ENCODE results near the gene CD9. TPM values are rescaled to one million over a fixed set of nuclear protein-coding genes. Genes with fewer than 3 reads are reported as not detected.

The CD9 gene
- polyA plus RNA-seq, 1 of the 3 experiments (the other 2 are of a cell fraction) = 76.6 TPM

DNA sequence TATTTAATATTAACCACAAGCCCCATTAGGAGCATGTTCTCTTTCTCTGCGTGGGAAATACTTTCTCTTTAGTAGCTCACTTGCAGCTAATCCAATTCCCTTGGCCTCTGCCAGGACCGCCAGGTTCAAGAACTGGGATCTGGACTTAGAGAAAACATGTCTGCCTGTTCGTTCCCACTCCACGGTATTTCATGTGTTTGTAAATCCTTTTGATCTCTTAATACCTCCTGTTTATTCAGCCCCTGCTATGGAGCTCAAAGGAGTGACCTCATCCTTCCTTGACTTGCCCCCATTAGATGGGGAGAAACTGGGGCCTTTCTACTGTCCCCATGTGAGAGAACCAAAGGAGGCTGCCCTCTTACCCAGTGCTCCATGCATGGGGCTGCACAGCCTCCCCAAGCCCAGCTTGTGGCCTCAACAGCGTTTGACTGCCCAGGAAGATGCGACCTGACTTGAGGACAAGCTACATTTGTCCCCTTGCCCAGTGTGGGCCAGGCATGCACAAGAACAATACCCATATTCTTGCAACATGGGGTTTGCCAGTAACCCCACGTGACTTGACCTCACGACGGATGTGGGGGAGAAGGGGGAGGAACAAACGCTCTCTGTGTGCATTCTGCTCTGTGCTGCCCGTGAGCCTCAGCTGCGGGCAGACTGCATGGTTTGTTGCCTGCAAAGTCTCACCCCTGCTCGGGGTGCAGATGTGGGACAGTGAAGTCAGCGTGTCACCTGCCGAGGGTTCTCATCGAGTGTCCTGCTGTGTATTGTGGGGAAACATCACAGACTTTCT lies 30.3 kb downstream of the CD9 start:
- Histone ChIP-seq H3K9me3 (no peaks in the 10 kb centered on the region), H3F3A (replicated peaks; ENCODE audit: insufficient read depth) (no peaks in the 10 kb centered on the region), H3K4me1 (ENCODE audit: control insufficient read depth in 1 of 2, insufficient read depth in 2 of 2, low read depth in 1 of 2, low read length in 1 of 2) (peaks cover 16 to 69% of the 10 kb centered on the region in 2 experiments; a peak in 2 of 4 replicates), H3K9ac (no peak overlapping the region), H3K4me3 (ENCODE audit: low read depth in 2 of 2, low read length in 1 of 2) (no peak overlapping the region), H3K4me2 (peak overlapping the region; percentile 12; the same call in 1 of the 2 replicates), H3K9me2 (no peaks in the 10 kb centered on the region), H4K20me1 (ENCODE audit: insufficient read depth) (no peaks in the 10 kb centered on the region), H3K27ac (ENCODE audit: low read depth in 2 of 2, low read length in 1 of 2) (peak overlapping the region; percentile 43 to 64; a peak in 3 of 4 replicates), H3K79me2 (ENCODE audit: insufficient read depth) (no peaks in the 10 kb centered on the region; the same call in 1 of the 2 replicates), H3K36me3 (replicated peaks in 1 of 2; ENCODE audit: control insufficient read depth in 1 of 2, insufficient read depth in 2 of 2, low read length in 1 of 2) (peaks cover 0 to 2% of the 10 kb centered on the region in 2 experiments), H3K27me3 (ENCODE audit: insufficient read depth) (no peaks in the 10 kb centered on the region), H2AFZ (ENCODE audit: low read depth) (no peak overlapping the region)
- ChIA-PET POLR2A (no interaction called here), CTCF (interaction anchor here (1.3 to 4.0 kb wide), 4 partner anchors 35 to 166 kb away, joined by 4 to 20 read pairs (median 8); no protein-coding TSS in a partner anchor)
- no peak for TF ChIP-seq RAD21 (IDR thresholded peaks at IDR 0.05; ENCODE audit: low read length)
- no peak for TF ChIP-seq TAF1 (IDR thresholded peaks at IDR 0.05; ENCODE audit: borderline replicate concordance, low read depth, low read length)
- no peak for TF ChIP-seq GABPA (IDR thresholded peaks at IDR 0.05; ENCODE audit: low read depth)
- no peak for TF ChIP-seq POLR2AphosphoS5 (IDR thresholded peaks at IDR 0.05; ENCODE audit: low read depth, low read length)
- no peak for TF ChIP-seq RCOR1 (IDR thresholded peaks at IDR 0.05; ENCODE audit: low read length)
- TF ChIP-seq, protein P1, sequence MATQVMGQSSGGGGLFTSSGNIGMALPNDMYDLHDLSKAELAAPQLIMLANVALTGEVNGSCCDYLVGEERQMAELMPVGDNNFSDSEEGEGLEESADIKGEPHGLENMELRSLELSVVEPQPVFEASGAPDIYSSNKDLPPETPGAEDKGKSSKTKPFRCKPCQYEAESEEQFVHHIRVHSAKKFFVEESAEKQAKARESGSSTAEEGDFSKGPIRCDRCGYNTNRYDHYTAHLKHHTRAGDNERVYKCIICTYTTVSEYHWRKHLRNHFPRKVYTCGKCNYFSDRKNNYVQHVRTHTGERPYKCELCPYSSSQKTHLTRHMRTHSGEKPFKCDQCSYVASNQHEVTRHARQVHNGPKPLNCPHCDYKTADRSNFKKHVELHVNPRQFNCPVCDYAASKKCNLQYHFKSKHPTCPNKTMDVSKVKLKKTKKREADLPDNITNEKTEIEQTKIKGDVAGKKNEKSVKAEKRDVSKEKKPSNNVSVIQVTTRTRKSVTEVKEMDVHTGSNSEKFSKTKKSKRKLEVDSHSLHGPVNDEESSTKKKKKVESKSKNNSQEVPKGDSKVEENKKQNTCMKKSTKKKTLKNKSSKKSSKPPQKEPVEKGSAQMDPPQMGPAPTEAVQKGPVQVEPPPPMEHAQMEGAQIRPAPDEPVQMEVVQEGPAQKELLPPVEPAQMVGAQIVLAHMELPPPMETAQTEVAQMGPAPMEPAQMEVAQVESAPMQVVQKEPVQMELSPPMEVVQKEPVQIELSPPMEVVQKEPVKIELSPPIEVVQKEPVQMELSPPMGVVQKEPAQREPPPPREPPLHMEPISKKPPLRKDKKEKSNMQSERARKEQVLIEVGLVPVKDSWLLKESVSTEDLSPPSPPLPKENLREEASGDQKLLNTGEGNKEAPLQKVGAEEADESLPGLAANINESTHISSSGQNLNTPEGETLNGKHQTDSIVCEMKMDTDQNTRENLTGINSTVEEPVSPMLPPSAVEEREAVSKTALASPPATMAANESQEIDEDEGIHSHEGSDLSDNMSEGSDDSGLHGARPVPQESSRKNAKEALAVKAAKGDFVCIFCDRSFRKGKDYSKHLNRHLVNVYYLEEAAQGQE (IDR thresholded peaks at IDR 0.05; ENCODE audit: low read depth, low read length) = no peak
- no peak for TF ChIP-seq FOXJ3 (CRISPR knock-in tag; IDR thresholded peaks at IDR 0.05)
- TF ChIP-seq EP300 (IDR thresholded peaks at IDR 0.05; ENCODE audit: borderline replicate concordance in 1 of 2, low read depth in 1 of 2, low read length in 1 of 2) = no peak
- no peak for TF ChIP-seq ELF1 (IDR thresholded peaks at IDR 0.05)
- TF ChIP-seq TCF12 (IDR thresholded peaks at IDR 0.05) = no peak
- no peak for TF ChIP-seq JUND (IDR thresholded peaks at IDR 0.05)
- TF ChIP-seq RXRA (IDR thresholded peaks at IDR 0.05; ENCODE audit: borderline replicate concordance, low read depth) = no peak
- no peak for TF ChIP-seq GATA2 (CRISPR knock-in tag; IDR thresholded peaks at IDR 0.05)
- no peak for TF ChIP-seq CHD2 (IDR thresholded peaks at IDR 0.05; ENCODE audit: low read length, partially characterized antibody)
- WGBS (ENCODE audit: low lambda C conversion rate) = 95% methylated on average over 16 of the region's 16 CpGs
- no peak for DNase-seq
